ENCODE data around the gene NR1I2. TPM values are rescaled to one million over a fixed set of nuclear protein-coding genes. Genes with fewer than 3 reads are reported as not detected.

The NR1I2 gene
- polyA plus RNA-seq, 5 donors, result 0.44 to 0.77 (median 0.55) TPM

GRCh38 chr3:119778811-119779210, 3.1 kb upstream of the NR1I2 start:
- DNase-seq, result no peak

GRCh38 chr3:119779731-119780383, 2.0 kb upstream of the NR1I2 start:
- DNase-seq, result no peak

GRCh38 chr3:119782460-119782859, 559 bp downstream of the NR1I2 start:
- no peak for DNase-seq

DNA sequence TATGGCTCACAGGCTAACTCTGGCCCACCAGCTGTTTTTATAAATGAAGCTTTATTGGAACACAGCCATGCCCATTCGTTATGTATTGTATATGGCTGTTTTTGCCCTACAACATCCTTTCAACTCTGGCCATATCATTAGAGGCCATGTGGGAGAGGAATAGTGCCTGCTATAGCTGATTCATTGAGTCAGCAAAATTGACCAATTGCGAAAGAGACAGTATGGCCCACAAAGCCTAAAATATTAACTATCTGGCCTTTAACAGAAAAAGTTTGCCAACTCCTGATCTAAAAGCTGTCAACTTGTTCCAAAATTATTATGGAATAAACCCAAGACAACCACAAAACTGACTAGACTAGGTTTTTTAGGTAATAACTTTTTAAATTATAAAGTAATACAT, 1.4 kb downstream of the NR1I2 start:
- DNase-seq, result no peak

DNA sequence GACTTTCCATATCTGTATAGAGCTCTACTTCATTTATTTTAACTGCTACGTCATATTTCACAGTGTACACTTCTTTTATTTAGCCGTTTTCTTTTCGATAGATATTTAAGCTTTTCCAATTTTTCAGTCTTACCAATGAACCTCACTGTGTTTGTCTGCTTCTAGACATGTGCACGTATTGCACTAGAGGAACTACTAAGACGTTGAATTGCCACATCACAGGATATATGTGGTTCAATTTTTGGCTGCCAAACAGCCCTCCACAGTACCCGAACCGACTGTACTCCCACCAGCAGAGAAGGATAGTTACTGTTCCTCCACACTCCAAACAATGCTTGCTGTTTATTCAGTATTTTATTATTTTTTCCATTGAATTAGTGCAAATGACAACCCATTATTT, 2.0 kb downstream of the NR1I2 start:
- no peak for DNase-seq

GRCh38 chr3:119786409-119786808, 4.5 kb downstream of the NR1I2 start:
- DNase-seq, result no peak

GRCh38 chr3:119790369-119790768, 8.5 kb downstream of the NR1I2 start:
- no peak for DNase-seq

GRCh38 chr3:119792270-119792669, 10.4 kb downstream of the NR1I2 start:
- DNase-seq, result no peak

- no peak for DNase-seq
These were observed 12.5 kb downstream of the NR1I2 start for GRCh38 chr3:119794401-119794800.

DNA sequence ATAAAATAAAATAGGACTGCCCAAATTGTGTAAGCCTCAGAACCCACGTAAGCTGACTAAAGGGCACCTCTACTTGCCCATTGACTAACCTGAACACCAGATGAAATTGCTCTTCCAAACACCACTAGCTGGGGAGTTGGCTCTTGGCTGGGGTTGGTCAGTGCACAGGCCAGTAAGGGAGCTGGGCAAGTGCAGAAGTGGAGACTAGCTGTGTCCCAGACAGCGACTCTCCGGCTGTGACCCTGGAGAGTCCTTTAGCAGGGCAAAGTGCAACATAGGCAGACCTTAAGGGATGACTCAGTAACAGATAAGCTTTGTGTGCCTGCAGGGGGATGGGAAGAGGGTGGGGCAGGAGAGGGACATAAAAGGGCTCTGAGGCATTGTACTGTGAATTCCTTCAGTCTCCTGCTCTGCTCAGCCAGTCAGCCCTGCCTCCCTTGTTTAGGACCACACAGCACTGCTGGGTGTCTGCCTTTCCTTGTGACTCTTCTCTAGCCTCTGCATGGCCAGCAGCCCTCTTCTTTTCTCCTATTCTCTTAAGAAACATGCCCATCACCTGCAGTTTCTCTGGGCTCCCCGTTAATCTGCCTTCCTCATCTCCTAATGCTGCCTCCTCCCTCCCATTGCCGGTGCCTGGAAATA, 13.2 kb downstream of the NR1I2 start:
- no peak for DNase-seq

DNA sequence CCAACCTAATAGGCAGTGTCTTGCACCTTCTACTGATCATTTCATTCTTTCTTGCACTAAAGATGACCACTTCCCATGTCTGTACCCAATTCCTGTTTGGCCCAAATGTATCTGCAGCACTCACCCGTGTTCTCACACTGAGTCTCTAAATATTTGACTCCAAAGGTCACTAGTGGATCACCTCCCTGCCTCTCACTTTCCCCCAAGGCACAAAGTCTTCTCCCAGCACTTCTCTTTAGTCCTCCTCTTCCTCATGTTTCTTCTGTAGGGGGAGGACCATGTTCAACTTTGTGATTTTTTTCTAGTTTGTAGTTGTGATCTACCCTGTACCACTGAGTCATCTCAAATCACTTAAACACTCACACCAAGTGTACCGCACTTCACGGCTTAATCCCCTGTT, 13.9 kb downstream of the NR1I2 start:
- no peak for DNase-seq

DNA sequence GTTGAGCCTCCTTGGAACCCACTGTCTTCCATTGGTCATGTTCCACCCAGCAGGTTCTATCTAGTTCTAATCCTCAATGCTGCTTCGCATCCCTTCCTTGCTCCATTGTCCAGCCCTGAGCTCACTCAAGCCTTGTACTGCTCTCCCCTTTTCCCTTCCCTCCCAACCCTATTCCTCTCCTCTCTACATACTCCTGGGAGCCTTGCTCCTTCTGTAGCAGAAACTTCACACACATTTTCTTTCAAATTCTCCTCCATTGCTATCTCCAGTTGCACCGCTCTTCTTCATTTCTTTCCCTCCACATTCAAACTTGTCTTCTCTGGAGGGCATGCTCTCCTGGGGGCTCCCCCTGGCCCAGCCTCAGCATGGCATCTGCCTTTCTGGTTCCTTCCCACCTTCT, 14.5 kb downstream of the NR1I2 start:
- DNase-seq, result no peak

DNA sequence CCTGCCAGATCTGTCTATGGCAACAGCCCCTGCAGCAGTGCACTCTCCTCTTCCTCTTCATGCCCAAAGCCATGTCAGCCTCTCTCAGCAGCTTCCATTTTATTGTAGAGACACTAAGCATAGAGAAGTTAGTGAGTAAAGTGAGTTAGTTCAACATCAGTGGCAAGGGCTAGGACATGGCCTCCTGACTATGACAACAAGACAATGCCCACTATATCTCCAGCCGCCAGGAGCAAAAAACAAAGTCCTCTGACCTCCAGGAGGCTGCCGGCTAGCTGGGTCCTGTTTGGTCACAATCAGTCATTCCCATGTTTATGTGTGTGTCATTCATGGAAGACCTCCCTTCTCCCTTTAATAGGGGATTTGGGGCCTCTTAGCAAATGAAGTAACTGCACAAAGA, 14.9 kb downstream of the NR1I2 start:
- no peak for DNase-seq

GRCh38 chr3:119800844-119801243, 18.9 kb downstream of the NR1I2 start:
- no peak for DNase-seq

DNA sequence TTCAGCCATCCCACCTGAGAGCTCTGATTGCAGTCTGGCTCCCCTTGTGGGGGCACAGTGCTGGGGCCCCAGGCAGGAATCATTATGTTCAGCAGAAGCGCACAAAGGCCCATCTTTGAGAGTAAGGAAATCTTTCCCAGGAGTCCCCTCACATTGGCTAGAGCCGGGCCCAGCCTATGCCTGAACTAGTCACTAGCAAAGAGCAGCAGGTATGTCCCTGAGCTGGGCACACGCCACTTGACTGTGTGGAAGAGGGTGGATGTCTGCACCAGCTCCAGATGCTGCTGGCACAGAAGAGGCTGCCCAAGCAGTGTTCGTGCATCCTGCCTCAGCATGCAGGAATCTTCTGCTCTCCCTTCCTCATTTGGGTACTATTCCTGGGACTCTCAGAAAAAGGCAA, 26.3 kb downstream of the NR1I2 start:
- DNase-seq, result no peak

DNA sequence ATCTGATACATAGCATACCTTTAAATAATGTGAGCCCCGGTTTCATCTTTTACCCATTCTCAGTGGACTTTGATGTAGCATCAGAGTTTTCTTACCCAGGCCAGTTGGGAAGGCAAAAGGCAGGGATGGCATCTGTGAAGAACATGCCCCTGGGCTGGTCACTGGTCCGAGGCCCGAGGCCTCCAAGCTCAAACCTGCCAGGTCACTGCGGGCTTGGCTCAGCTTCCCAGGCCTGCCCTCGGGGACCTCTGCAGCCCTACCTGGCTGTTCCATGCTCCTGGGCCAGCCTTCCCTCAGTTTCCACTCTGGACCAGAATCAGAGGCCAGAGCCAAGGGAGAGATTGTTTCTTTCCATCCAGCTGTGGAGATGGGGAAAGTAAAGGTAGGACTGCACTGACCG, 26.9 kb downstream of the NR1I2 start:
- DNase-seq, result no peak

DNA sequence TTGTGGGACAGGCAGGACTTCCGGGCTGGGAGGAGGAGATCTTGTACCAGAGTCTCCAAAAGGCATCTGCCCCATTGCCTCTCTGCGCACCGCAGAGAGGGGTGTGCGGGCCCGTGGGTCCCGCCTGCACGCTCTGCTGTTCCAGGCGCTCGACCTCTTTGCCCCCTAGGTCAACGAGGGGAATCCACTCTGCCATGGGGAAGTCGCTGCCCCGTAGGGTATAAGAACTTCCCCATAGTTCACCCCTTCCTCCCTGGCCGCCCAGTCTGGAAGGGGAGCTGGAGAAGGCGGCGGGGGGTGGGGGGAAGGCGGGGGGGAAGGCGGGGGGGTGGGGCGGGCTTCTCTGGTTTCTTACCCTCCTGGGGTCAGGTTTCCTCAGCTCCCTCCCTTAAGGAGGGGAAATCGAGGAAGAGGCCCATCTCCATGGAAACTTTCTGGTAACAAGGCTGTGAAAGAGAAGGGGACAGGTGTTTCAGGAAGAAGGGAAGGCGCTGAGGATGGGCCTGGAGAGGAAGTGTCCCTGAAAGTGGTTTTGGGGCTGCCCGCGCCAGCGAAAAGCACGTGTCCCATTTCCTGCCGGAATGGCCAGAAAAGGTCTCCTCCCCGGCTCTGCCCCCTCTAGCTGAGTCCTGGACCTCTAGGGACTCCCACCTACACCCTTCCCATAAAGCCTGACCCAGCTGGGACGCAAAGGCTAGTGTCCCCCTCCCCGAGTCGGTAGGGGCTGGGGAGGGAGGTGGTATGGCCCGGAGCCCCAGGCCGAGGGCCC, 27.5 kb downstream of the NR1I2 start:
- DNase-seq, result peak in 1 of 2 donors; percentile 6

DNA sequence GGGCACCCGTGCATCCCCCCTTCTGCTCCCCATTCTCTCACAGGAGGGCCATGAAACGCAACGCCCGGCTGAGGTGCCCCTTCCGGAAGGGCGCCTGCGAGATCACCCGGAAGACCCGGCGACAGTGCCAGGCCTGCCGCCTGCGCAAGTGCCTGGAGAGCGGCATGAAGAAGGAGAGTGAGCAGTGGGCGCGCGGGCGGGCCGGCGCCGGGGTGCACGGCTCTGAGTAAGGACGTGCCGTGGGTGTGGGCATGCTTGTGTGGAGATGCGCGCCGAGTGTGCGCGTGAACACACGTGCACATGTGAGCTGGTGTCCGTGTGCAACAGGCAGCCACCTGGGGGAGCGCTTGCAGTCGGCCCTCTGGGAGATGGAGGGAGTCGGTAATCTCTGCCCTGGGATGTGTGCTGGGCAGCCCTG, 28.1 kb downstream of the NR1I2 start:
- DNase-seq, result peak in 1 of 2 donors; percentile 16

DNA sequence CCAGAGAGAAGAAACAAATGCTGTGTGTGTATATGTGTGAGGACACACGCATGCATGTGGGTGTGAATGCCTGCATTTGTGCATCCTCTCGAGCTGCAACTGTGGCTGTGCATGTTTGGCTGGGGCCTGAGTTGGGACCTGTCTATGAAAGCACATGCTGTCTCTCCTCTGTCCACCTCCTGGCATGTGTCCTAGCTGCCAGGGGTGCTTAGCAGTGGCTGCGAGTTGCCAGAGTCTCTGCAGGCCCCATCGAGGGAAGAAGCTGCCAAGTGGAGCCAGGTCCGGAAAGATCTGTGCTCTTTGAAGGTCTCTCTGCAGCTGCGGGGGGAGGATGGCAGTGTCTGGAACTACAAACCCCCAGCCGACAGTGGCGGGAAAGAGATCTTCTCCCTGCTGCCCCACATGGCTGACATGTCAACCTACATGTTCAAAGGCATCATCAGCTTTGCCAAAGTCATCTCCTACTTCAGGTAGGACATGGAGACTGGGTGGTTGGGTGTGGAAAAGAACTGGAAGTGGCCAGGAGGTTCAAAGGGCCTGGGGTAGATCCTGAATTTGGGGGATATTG, 30.7 kb downstream of the NR1I2 start:
- DNase-seq, result no peak

- DNase-seq, result no peak
These were observed 33.8 kb downstream of the NR1I2 start for GRCh38 chr3:119815716-119816115.

- DNase-seq, result no peak
These were observed 35.2 kb downstream of the NR1I2 start for GRCh38 chr3:119817071-119817470.

- DNase-seq, result no peak
These were observed 35.9 kb downstream of the NR1I2 start for GRCh38 chr3:119817583-119818363.

Data from right lung (tissue), 5 donors.